K562 (cell line): ENCODE results near the gene RASGRP1. TPM values are rescaled to one million over a fixed set of nuclear protein-coding genes. Genes with fewer than 3 reads are reported as not detected.

Experiments used
- ATAC-seq: fragments of 200-7000 bp; cut with Tn5 transposase; 3 replicates; pipeline ENCODE4 v1.9.1; 2020; ENCODE audit warnings: moderate library complexity
- BruUV-seq: library from RNA; stranded (reverse); fragments of 400-500 nt; replicated peaks from 2 replicates; lab custom pipeline; 2021; lab: Mats Ljungman, UMichigan
- CTCF ChIA-PET: fragments of 300-600 bp; formaldehyde crosslinking; extraction: SDS; loops from one replicate; lab custom pipeline; 2021; ENCODE audit warnings: low intra/inter-chr PET ratio; lab: Yijun Ruan, JAX
- POLR2A ChIA-PET: fragments of 300-600, 350-650 bp; sonication (Branson Sonifier 250); formaldehyde crosslinking; extraction: SDS; loops from one replicate; lab custom pipeline; 2021; ENCODE audit warnings: antibody characterized with exemption, inconsistent platforms; lab: Yijun Ruan, JAX
- DNase-seq, 4 experiments: peaks; one replicate each; pipeline versions ENCODE4 v3.0.0 to v3.0.0-alpha.2; 2011 to 2018; ENCODE audit warnings: low spot score in 3 of 4, mixed read lengths in 3 of 4; ENCODE audit errors: extremely low read depth in 1 of 4
- FAIRE-seq: peaks from 2 replicates; lab custom pipeline; 2011; peaks lifted over from hg19 to GRCh38; lab: Jason Lieb, UNC
- H2AFZ ChIP-seq: 2 replicates; pipeline ENCODE4 v1.6.0; 2011; ENCODE audit warnings: low read depth, low read length, control low read depth, inconsistent platforms
- H3K27ac ChIP-seq: fragments of 200-600 bp; 3 replicates; pipeline ENCODE4 v1.8.0; 2011; ENCODE audit warnings: low read depth, mild to moderate bottlenecking, control low read depth, inconsistent platforms, low read length, moderate library complexity, mixed read lengths; ENCODE audit errors: extremely low read depth
- H3K27me3 ChIP-seq, 2 experiments: fragments of 300-600 bp in 1 of 2; 2 replicates in 1 of 2; 3 replicates in 1 of 2; pipeline versions ENCODE4 v1.6.0 to v1.8.0; 2011; ENCODE audit warnings: inconsistent platforms in 2 of 2, low read length in 2 of 2, mild to moderate bottlenecking in 1 of 2, mixed read lengths in 1 of 2, moderate library complexity in 1 of 2; ENCODE audit not compliant: control insufficient read depth in 2 of 2, insufficient read depth in 2 of 2
- H3K36me3 ChIP-seq: fragments of 300-600 bp; 3 replicates; pipeline ENCODE4 v1.8.0; 2011; ENCODE audit warnings: mild to moderate bottlenecking, low read length, inconsistent platforms; ENCODE audit not compliant: control insufficient read depth, insufficient read depth
- H3K4me1 ChIP-seq, 2 experiments: fragments of 200-600 bp in 1 of 2; replicated peaks in 1 of 2; 2 replicates in 1 of 2; 3 replicates in 1 of 2; pipeline versions ENCODE4 v1.5.1 to v1.8.0; 2011; ENCODE audit warnings: inconsistent platforms in 2 of 2, low read length in 2 of 2, mild to moderate bottlenecking in 1 of 2, mixed read lengths in 1 of 2, moderate library complexity in 1 of 2; ENCODE audit not compliant: control insufficient read depth in 2 of 2, insufficient read depth in 2 of 2
- H3K4me2 ChIP-seq: 2 replicates; pipeline ENCODE4 v1.6.1; 2011; ENCODE audit warnings: low read length, control low read depth, inconsistent platforms, mixed read lengths; ENCODE audit not compliant: insufficient read depth
- H3K4me3 ChIP-seq: fragments of 200-600 bp; sonication (generic), shearing (Covaris generic); 2 replicates; pipeline ENCODE4 v1.5.1; 2016; ENCODE audit warnings: control low read depth, inconsistent platforms
- H3K79me2 ChIP-seq: fragments of 200-600 bp; 3 replicates; pipeline ENCODE4 v1.8.0; 2011; ENCODE audit warnings: low read length, inconsistent platforms; ENCODE audit not compliant: control insufficient read depth, insufficient read depth
- H3K9ac ChIP-seq, 2 experiments: 2 replicates each; pipeline versions ENCODE4 v1.6.0 to v1.6.1; 2011; ENCODE audit warnings: low read depth in 2 of 2, low read length in 2 of 2, control low read depth in 1 of 2, inconsistent platforms in 1 of 2, mild to moderate bottlenecking in 1 of 2, mixed read lengths in 1 of 2; ENCODE audit not compliant: insufficient read depth in 1 of 2
- H3K9me1 ChIP-seq: one replicate; pipeline ENCODE4 v1.6.0; 2011; ENCODE audit warnings: inconsistent platforms, mild to moderate bottlenecking, low read length, moderate library complexity; ENCODE audit not compliant: control insufficient read depth, insufficient read depth
- H3K9me3 ChIP-seq: replicated peaks from 2 replicates; pipeline ENCODE4 v1.5.1; 2011; ENCODE audit warnings: low read depth, low read length, inconsistent platforms; ENCODE audit not compliant: control insufficient read depth, insufficient read depth
- H4K20me1 ChIP-seq: replicated peaks from 2 replicates; pipeline ENCODE4 v1.6.1; 2011; ENCODE audit warnings: low read length, inconsistent platforms, mixed read lengths; ENCODE audit not compliant: control insufficient read depth, insufficient read depth
- ARID1B ChIP-seq: fragments of 450-650 bp; IDR thresholded peaks from 2 replicates; pipeline ENCODE4 v1.6.1; 2016; ENCODE audit warnings: antibody characterized with exemption, mild to moderate bottlenecking, inconsistent platforms
- ATF3 ChIP-seq, 2 experiments: fragments of 450-650 bp in 1 of 2; sonication (generic) in 1 of 2; formaldehyde crosslinking in 1 of 2; IDR thresholded peaks in 1 of 2; conservative IDR thresholded peaks in 1 of 2; 2 replicates each; pipeline versions ENCODE4 v1.6.1 to v1.8.1; 2016 to 2023; ENCODE audit warnings: mild to moderate bottlenecking in 2 of 2, moderate library complexity in 2 of 2, inconsistent platforms in 1 of 2, missing genetic modification reagents in 1 of 2
- ATF4 ChIP-seq: fragments of 450-650 bp; formaldehyde crosslinking; IDR thresholded peaks from 2 replicates; pipeline ENCODE4 v1.4.0; 2022; ENCODE audit warnings: mild to moderate bottlenecking, moderate library complexity
- BHLHE40 ChIP-seq: IDR thresholded peaks from 2 replicates; pipeline ENCODE4 v1.6.1; 2011; ENCODE audit warnings: low read length, improper control_type of control experiment
- FOSL1 ChIP-seq: fragments of 200-800 bp; sonication (Bioruptor generic); conservative IDR thresholded peaks from 2 replicates; pipeline ENCODE4 v1.6.1; 2016; ENCODE audit warnings: missing genetic modification characterization, missing compliant biosample characterization
- JUN ChIP-seq, 2 experiments: sonication (generic) in 1 of 2; formaldehyde crosslinking in 1 of 2; IDR thresholded peaks; 2 replicates each; pipeline versions ENCODE4 v1.6.1 to v1.8.0; 2012 to 2022; ENCODE audit warnings: borderline replicate concordance in 2 of 2, mild to moderate bottlenecking in 2 of 2, improper control_type of control experiment in 1 of 2, low read depth in 1 of 2, low read length in 1 of 2, missing genetic modification reagents in 1 of 2
- JUND ChIP-seq, 2 experiments: IDR thresholded peaks; 2 replicates in 1 of 2; 3 replicates in 1 of 2; pipeline ENCODE4 v1.6.1; 2011; ENCODE audit warnings: borderline replicate concordance in 2 of 2, low read depth in 2 of 2, low read length in 2 of 2, improper control_type of control experiment in 1 of 2, missing biosample characterization in 1 of 2, missing genetic modification characterization in 1 of 2, missing genetic modification reagents in 1 of 2
- POLR2H ChIP-seq: IDR thresholded peaks from 2 replicates; pipeline ENCODE4 v1.6.1; 2016; ENCODE audit warnings: missing genetic modification characterization, low read depth, mild to moderate bottlenecking, control low read depth, missing compliant biosample characterization, moderate library complexity
- PRMT5 ChIP-seq: sonication (generic); formaldehyde crosslinking; IDR thresholded peaks from 2 replicates; pipeline ENCODE4 v1.5.0; 2020; ENCODE audit warnings: missing genetic modification reagents
- SOX6 ChIP-seq: fragments of 450-650 bp; IDR thresholded peaks from 2 replicates; pipeline ENCODE4 v1.6.1; 2014; ENCODE audit warnings: mild to moderate bottlenecking
- ZNF551 ChIP-seq: fragments of 250-450 bp; sonication (Bioruptor Pico); IDR thresholded peaks from 2 replicates; pipeline ENCODE4 v1.5.0; 2021; ENCODE audit warnings: mild to moderate bottlenecking, moderate library complexity
- ZNF75A ChIP-seq: fragments of 450-650 bp; formaldehyde crosslinking; IDR thresholded peaks from 2 replicates; pipeline ENCODE4 v1.4.0; 2020; ENCODE audit warnings: mild to moderate bottlenecking
- WGBS: fragments of 100-300 bp; shearing (Covaris generic); methylation state at CpG from one replicate; pipeline ENCODE4 v1.1.6; 2016; ENCODE audit warnings: low coverage, mixed read lengths; ENCODE audit not compliant: insufficient coverage; ENCODE audit errors: missing lambda C conversion rate; 5-methylcytosine and 5-hydroxymethylcytosine counted together
- in situ Hi-C: fragments of 300-500 bp; cut with MboI; formaldehyde crosslinking; loops from 4 replicates; pipeline ENCODE4 v1.15.0; 2018; ENCODE audit warnings: inconsistent platforms, mixed read lengths
- intact Hi-C: fragments of 100-400 bp; cut with micrococcal nuclease; formaldehyde crosslinking; loops from 2 replicates; pipeline ENCODE4 v1.14.2; 2022
- polyA plus RNA-seq, 8 experiments: library from polyadenylated mRNA; depleted of rRNA in 4 of 8; stranded (reverse) in 5 of 8; unstranded in 3 of 8; fragments of >200 nt; fragmentation: Nextera tagmentation in 2 of 8; fragmentation: Illumina TruSeq in 1 of 8; extraction: Ambion mirVana in 2 of 8; extraction: Trizol in 1 of 8; gene quantifications; 2 replicates each; pipeline versions ENCODE4 v1.2.1 to v1.2.3, GENCODE V29; 2011 to 2014; ENCODE audit warnings: inconsistent platforms in 1 of 8, missing spikeins in 1 of 8
- total RNA-seq, 7 experiments: library from RNA; depleted of rRNA in 6 of 7; stranded (reverse); fragments of >200 nt in 6 of 7; fragmentation: Illumina TruSeq in 2 of 7; extraction: Trizol in 2 of 7; gene quantifications; 2 replicates each; pipeline versions ENCODE4 v1.2.1 to v1.2.3, GENCODE V29; 2011 to 2021; ENCODE audit warnings: low replicate concordance in 1 of 7

Gene RASGRP1
- total and polyA plus RNA-seq, 9 of the 15 experiments (the other 6 are each of a cell fraction or from before 2014, with no cell fraction given) = 0.14 to 0.72 (median 0.31) TPM

- TF ChIP-seq ATF4 (CRISPR knock-in tag) (no peak), ZNF551 (CRISPR knock-in tag) (no peak), ARID1B (0 out of 2 replicates have a peak, but pooled peaks have one; percentile 9), BHLHE40 (peak; percentile 58; the same call in 1 of the 2 replicates)
These were observed 31.9 kb downstream of the RASGRP1 start (continued) for GRCh38 chr15:38532728-38533127.

DNA sequence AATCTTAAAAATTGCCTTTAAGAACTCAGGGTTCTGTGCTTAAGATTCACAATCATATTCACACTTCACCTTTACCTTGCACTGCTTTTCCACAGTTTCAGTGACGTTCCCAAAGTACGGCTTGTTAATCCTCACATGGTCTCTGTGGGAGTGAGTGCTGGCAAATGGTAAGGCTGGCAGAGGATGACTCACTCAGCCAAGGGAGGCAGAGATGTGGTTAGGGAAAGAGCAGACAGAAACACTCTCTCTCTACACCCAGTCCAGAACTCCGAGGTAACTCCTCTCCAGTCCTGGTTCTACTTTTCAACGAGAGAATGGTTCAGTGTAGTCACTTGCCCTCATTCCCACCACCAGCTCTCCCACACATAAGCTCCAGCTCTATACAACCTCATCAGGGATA is 33.1 kb downstream of the RASGRP1 start:
- H2AFZ ChIP-seq = no peak overlapping the region
- H3K79me2 ChIP-seq = no peaks in the 10 kb centered on the region
- FAIRE-seq (no peak), DNase-seq (no peak), ATAC-seq (no peak)
- 8% methylated on average over 4 of the region's 4 CpGs for WGBS
- no peaks in the 10 kb centered on the region for H3K9me1 ChIP-seq
- intact Hi-C loops = no loop called here
- no peaks in the 10 kb centered on the region for H3K36me3 ChIP-seq
- ChIA-PET POLR2A (no interaction called here), CTCF (no interaction called here)
- H3K9ac ChIP-seq = no peak overlapping the region
- H3K4me2 ChIP-seq = no peak overlapping the region
- H3K4me1 ChIP-seq = peaks cover 0 to 3% of the 10 kb centered on the region in 2 experiments; a peak in 2 of 5 replicates
- H3K9me3 ChIP-seq = no peaks in the 10 kb centered on the region
- in situ Hi-C loops = no loop called here
- H3K4me3 ChIP-seq = no peak overlapping the region
- H3K27me3 ChIP-seq = no peaks in the 10 kb centered on the region
- no peaks in the 10 kb centered on the region for H4K20me1 ChIP-seq
- no TSS peak for BruUV-seq
- H3K27ac ChIP-seq = no peak overlapping the region
- peak; percentile 49 for TF ChIP-seq FOSL1 (tag)
- peak; percentile 44; the same call in 1 of the 2 replicates for TF ChIP-seq ATF3 (IDR thresholded peaks at IDR 0.05)
- TF ChIP-seq ATF3 (CRISPR knock-in tag; conservative IDR thresholded peaks at IDR 0.05) = no peak
- peak; percentile 17; the same call in 1 of the 2 replicates for TF ChIP-seq JUND (IDR thresholded peaks at IDR 0.05; ENCODE audit: borderline replicate concordance, low read depth, low read length)
- no peak for TF ChIP-seq JUND (tag; IDR thresholded peaks at IDR 0.05; ENCODE audit: borderline replicate concordance, low read depth, low read length)
- TF ChIP-seq PRMT5 = no peak
- no peak for TF ChIP-seq ZNF75A (CRISPR knock-in tag)
- no peak for TF ChIP-seq POLR2H (tag)
- TF ChIP-seq SOX6 = no peak
- peak; percentile 36; the same call in 1 of the 2 replicates for TF ChIP-seq JUN (IDR thresholded peaks at IDR 0.05; ENCODE audit: borderline replicate concordance, low read depth, low read length)
- no peak for TF ChIP-seq JUN (CRISPR knock-in tag; IDR thresholded peaks at IDR 0.05; ENCODE audit: borderline replicate concordance)
